GM23338 (cell line): Measurements from ENCODE around the gene MTHFD1. TPM values are rescaled to one million over a fixed set of nuclear protein-coding genes. Genes with fewer than 3 reads are reported as not detected.

ENCODE experiments used
- ATAC-seq: fragments of 200-7000 bp; cut with Tn5 transposase; 3 replicates; pipeline ENCODE4 v1.9.1; 2020
- DNase-seq: peaks from one replicate; pipeline ENCODE4 v3.0.0-alpha.2; 2015; ENCODE audit warnings: low spot score
- H2AFZ ChIP-seq: fragments of 200-600 bp; sonication (generic); 2 replicates; pipeline ENCODE4 v1.8.0; 2016; ENCODE audit warnings: antibody characterized with exemption, mild to moderate bottlenecking, moderate library complexity
- H3F3A ChIP-seq: fragments of 200-600 bp; sonication (generic); replicated peaks from 2 replicates; pipeline ENCODE4 v1.8.0; 2017; ENCODE audit warnings: antibody characterized with exemption, mixed run types, low read depth
- H3K27ac ChIP-seq: fragments of 200-600 bp; sonication (generic); 2 replicates; pipeline ENCODE4 v1.6.1; 2016; ENCODE audit warnings: low read depth
- H3K27me3 ChIP-seq: fragments of 200-600 bp; sonication (generic); 2 replicates; pipeline ENCODE4 v1.8.0; 2016; ENCODE audit warnings: mild to moderate bottlenecking, mixed run types, moderate library complexity; ENCODE audit not compliant: insufficient read depth
- H3K36me3 ChIP-seq: fragments of 200-600 bp; sonication (generic); 2 replicates; pipeline ENCODE4 v1.8.0; 2016; ENCODE audit warnings: mild to moderate bottlenecking; ENCODE audit not compliant: insufficient read depth
- H3K4me1 ChIP-seq: fragments of 200-600 bp; sonication (generic); 2 replicates; pipeline ENCODE4 v1.8.0; 2016; ENCODE audit warnings: mild to moderate bottlenecking, moderate library complexity; ENCODE audit not compliant: insufficient read depth
- H3K4me2 ChIP-seq: fragments of 200-600 bp; sonication (generic); 2 replicates; pipeline ENCODE4 v1.7.1; 2017; ENCODE audit warnings: mixed run types
- H3K4me3 ChIP-seq: fragments of 200-600 bp; sonication (generic); 2 replicates; pipeline ENCODE4 v1.6.1; 2016; ENCODE audit warnings: mixed run types
- H3K79me2 ChIP-seq: fragments of 200-600 bp; sonication (generic); replicated peaks from 2 replicates; pipeline ENCODE4 v1.8.0; 2017; ENCODE audit warnings: mild to moderate bottlenecking; ENCODE audit not compliant: insufficient read depth
- H3K9me2 ChIP-seq: fragments of 200-600 bp; sonication (generic); 2 replicates; pipeline ENCODE4 v1.8.0; 2017; ENCODE audit not compliant: insufficient read depth
- H4K20me1 ChIP-seq: fragments of 200-600 bp; sonication (generic); replicated peaks from 2 replicates; pipeline ENCODE4 v1.8.0; 2017; ENCODE audit warnings: mild to moderate bottlenecking; ENCODE audit not compliant: insufficient read depth
- H3K27ac Mint-ChIP-seq: 2 replicates; pipeline ENCODE4 v1.8.0; 2020; ENCODE audit warnings: inconsistent platforms, mild to moderate bottlenecking, moderate library complexity, mixed read lengths
- H3K27me3 Mint-ChIP-seq: 3 replicates; pipeline ENCODE4 v1.8.0; 2022; ENCODE audit warnings: low read depth, mild to moderate bottlenecking, moderate library complexity, mixed read lengths, inconsistent platforms; ENCODE audit not compliant: insufficient read depth, poor library complexity
- H3K36me3 Mint-ChIP-seq: 3 replicates; pipeline ENCODE4 v1.8.0; 2021; ENCODE audit warnings: low read depth, mild to moderate bottlenecking, inconsistent platforms, moderate library complexity, mixed read lengths
- H3K4me1 Mint-ChIP-seq: 3 replicates; pipeline ENCODE4 v1.8.0; 2020; ENCODE audit warnings: mild to moderate bottlenecking, inconsistent platforms, mixed read lengths
- H3K4me3 Mint-ChIP-seq: 3 replicates; pipeline ENCODE4 v1.8.0; 2021; ENCODE audit warnings: moderate library complexity, mild to moderate bottlenecking, inconsistent platforms, mixed read lengths
- H3K9me3 Mint-ChIP-seq: 3 replicates; pipeline ENCODE4 v1.8.0; 2020; ENCODE audit warnings: moderate library complexity, mild to moderate bottlenecking, inconsistent platforms, mixed read lengths
- CREB1 ChIP-seq: fragments of 250-450 bp; sonication (Bioruptor Pico); IDR thresholded peaks from 2 replicates; pipeline ENCODE4 v1.5.0; 2020; ENCODE audit warnings: low read depth, mild to moderate bottlenecking, moderate library complexity
- JUNB ChIP-seq: IDR thresholded peaks from one replicate; pipeline ENCODE4 v1.6.1; 2016; ENCODE audit warnings: antibody characterized with exemption; ENCODE audit not compliant: unreplicated experiment
- POLR2AphosphoS5 ChIP-seq: IDR thresholded peaks from 2 replicates; pipeline ENCODE4 v1.6.1; 2016; ENCODE audit warnings: antibody characterized with exemption, low read depth
- STAT1 ChIP-seq: IDR thresholded peaks from one replicate; pipeline ENCODE4 v1.6.1; 2016; ENCODE audit warnings: antibody characterized with exemption; ENCODE audit not compliant: unreplicated experiment
- polyA plus RNA-seq: library from polyadenylated mRNA; unstranded; fragments of >200 nt; fragmentation: Nextera tagmentation; extraction: Ambion mirVana; gene quantifications from 2 replicates; pipeline ENCODE4 v1.2.1, GENCODE V29; 2016
- total RNA-seq: library from RNA; depleted of rRNA; stranded (reverse); fragments of >200 nt; shearing (Covaris generic); gene quantifications from 2 replicates; pipeline ENCODE4 v1.2.3, GENCODE V29; 2014
- TF ChIP-seq, protein P1 (sequence below): fragments of 250-450 bp; sonication (Bioruptor Pico); IDR thresholded peaks from 2 replicates; pipeline ENCODE4 v1.5.0; 2020; ENCODE audit warnings: mild to moderate bottlenecking, moderate library complexity
- TF ChIP-seq, protein P2 (sequence below), 2 experiments: fragments of 200-600 bp in 1 of 2; sonication (generic) in 1 of 2; conservative IDR thresholded peaks; 2 replicates each; pipeline versions ENCODE4 v1.5.1 to v1.6.1; 2016 to 2017; ENCODE audit warnings: antibody characterized with exemption in 2 of 2, low read depth in 2 of 2, mild to moderate bottlenecking in 2 of 2, moderate library complexity in 1 of 2

The MTHFD1 gene
- total and polyA plus RNA-seq, 2 experiments from 2014 or later = 219 to 237 TPM

DNA sequence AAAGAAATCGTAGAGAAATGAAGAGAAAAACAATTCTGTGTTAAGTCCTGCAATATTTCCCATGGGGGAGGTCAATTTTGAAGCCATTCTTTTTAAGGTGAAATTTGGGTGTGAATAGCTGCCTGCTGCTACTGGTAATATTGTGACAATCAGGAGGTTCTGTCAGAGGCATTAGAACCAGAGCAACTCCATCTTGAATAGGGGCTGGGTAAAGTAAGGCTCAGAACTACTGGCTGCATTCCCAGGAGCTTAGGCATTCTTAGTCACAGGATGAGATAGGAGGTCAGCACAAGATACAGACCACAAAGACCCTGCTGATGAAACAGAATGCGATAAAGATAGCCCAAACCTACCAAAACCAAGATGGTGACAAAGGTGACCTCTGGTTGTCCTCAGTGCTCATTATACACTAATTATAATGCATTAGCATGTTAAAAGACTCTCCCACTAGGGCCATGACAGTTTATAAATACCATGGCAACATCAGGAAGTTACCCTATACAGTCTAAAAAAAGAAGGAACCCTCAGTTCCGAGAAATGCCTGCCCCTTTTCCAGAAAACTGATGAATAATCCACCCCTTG is 24.8 kb upstream of the MTHFD1 start (continued):
- TF ChIP-seq, protein P1, sequence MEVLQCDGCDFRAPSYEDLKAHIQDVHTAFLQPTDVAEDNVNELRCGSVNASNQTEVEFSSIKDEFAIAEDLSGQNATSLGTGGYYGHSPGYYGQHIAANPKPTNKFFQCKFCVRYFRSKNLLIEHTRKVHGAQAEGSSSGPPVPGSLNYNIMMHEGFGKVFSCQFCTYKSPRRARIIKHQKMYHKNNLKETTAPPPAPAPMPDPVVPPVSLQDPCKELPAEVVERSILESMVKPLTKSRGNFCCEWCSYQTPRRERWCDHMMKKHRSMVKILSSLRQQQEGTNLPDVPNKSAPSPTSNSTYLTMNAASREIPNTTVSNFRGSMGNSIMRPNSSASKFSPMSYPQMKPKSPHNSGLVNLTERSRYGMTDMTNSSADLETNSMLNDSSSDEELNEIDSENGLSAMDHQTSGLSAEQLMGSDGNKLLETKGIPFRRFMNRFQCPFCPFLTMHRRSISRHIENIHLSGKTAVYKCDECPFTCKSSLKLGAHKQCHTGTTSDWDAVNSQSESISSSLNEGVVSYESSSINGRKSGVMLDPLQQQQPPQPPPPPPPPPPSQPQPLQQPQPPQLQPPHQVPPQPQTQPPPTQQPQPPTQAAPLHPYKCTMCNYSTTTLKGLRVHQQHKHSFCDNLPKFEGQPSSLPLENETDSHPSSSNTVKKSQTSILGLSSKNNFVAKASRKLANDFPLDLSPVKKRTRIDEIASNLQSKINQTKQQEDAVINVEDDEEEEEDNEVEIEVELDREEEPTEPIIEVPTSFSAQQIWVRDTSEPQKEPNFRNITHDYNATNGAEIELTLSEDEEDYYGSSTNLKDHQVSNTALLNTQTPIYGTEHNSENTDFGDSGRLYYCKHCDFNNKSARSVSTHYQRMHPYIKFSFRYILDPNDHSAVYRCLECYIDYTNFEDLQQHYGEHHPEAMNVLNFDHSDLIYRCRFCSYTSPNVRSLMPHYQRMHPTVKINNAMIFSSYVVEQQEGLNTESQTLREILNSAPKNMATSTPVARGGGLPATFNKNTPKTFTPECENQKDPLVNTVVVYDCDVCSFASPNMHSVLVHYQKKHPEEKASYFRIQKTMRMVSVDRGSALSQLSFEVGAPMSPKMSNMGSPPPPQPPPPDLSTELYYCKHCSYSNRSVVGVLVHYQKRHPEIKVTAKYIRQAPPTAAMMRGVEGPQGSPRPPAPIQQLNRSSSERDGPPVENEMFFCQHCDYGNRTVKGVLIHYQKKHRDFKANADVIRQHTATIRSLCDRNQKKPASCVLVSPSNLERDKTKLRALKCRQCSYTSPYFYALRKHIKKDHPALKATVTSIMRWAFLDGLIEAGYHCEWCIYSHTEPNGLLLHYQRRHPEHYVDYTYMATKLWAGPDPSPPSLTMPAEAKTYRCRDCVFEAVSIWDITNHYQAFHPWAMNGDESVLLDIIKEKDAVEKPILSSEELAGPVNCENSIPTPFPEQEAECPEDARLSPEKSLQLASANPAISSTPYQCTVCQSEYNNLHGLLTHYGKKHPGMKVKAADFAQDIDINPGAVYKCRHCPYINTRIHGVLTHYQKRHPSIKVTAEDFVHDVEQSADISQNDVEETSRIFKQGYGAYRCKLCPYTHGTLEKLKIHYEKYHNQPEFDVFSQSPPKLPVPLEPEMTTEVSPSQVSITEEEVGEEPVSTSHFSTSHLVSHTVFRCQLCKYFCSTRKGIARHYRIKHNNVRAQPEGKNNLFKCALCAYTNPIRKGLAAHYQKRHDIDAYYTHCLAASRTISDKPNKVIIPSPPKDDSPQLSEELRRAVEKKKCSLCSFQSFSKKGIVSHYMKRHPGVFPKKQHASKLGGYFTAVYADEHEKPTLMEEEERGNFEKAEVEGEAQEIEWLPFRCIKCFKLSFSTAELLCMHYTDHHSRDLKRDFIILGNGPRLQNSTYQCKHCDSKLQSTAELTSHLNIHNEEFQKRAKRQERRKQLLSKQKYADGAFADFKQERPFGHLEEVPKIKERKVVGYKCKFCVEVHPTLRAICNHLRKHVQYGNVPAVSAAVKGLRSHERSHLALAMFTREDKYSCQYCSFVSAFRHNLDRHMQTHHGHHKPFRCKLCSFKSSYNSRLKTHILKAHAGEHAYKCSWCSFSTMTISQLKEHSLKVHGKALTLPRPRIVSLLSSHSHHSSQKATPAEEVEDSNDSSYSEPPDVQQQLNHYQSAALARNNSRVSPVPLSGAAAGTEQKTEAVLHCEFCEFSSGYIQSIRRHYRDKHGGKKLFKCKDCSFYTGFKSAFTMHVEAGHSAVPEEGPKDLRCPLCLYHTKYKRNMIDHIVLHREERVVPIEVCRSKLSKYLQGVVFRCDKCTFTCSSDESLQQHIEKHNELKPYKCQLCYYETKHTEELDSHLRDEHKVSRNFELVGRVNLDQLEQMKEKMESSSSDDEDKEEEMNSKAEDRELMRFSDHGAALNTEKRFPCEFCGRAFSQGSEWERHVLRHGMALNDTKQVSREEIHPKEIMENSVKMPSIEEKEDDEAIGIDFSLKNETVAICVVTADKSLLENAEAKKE = no peak
- no peak for TF ChIP-seq JUNB
- no peak for TF ChIP-seq CREB1 (CRISPR knock-in tag)
- TF ChIP-seq, protein P2, sequence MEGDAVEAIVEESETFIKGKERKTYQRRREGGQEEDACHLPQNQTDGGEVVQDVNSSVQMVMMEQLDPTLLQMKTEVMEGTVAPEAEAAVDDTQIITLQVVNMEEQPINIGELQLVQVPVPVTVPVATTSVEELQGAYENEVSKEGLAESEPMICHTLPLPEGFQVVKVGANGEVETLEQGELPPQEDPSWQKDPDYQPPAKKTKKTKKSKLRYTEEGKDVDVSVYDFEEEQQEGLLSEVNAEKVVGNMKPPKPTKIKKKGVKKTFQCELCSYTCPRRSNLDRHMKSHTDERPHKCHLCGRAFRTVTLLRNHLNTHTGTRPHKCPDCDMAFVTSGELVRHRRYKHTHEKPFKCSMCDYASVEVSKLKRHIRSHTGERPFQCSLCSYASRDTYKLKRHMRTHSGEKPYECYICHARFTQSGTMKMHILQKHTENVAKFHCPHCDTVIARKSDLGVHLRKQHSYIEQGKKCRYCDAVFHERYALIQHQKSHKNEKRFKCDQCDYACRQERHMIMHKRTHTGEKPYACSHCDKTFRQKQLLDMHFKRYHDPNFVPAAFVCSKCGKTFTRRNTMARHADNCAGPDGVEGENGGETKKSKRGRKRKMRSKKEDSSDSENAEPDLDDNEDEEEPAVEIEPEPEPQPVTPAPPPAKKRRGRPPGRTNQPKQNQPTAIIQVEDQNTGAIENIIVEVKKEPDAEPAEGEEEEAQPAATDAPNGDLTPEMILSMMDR (conservative IDR thresholded peaks at IDR 0.05; ENCODE audit: low read depth in 2 of 2) = no peak
- TF ChIP-seq POLR2AphosphoS5 = no peak

DNA sequence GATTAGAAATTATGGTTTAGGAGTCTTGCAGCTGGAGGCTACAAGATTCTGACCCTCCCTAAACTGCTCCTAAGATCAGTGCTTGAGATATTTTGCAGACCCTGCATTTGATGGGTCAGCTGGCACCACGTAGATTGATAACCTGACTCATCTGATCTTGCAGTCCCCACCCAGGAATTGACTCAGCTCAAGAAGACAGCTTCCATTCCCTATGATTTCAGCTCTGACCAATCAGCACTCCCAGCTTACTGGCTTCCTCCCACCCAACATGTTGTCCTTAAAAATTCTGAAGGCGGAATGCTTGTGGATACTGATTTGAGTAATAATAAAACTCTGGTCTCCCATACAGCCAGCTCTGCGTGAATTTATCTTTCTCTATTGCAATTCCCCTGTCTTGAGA is 23.2 kb upstream of the MTHFD1 start:
- peaks cover 5% of the 10 kb centered on the region; the same call in 2 of the 3 replicates for H3K4me1 Mint-ChIP-seq
- TF ChIP-seq STAT1 (no peak), CREB1 (CRISPR knock-in tag) (no peak), POLR2AphosphoS5 (no peak)
- TF ChIP-seq, protein P1 = no peak

More for the DNA sequence above, 23.2 kb upstream of the MTHFD1 start:
- Mint-ChIP-seq H3K4me3 (no peak overlapping the region), H3K36me3 (no peaks in the 10 kb centered on the region; the same call in 2 of the 3 replicates), H3K27ac (no peak overlapping the region), H3K27me3 (peaks cover 5% of the 10 kb centered on the region), H3K9me3 (no peaks in the 10 kb centered on the region)
- DNase-seq = no peak
- H3K9me2 ChIP-seq = peaks cover 10% of the 10 kb centered on the region; the same call in 1 of the 2 replicates
- H3K4me1 ChIP-seq = peaks cover 8% of the 10 kb centered on the region; the same call in 1 of the 2 replicates
- ATAC-seq = no peak
- H3K36me3 ChIP-seq = no peaks in the 10 kb centered on the region
- no peak overlapping the region for H3K4me2 ChIP-seq
- no peaks in the 10 kb centered on the region for H3F3A ChIP-seq
- no peak overlapping the region for H2AFZ ChIP-seq
- H4K20me1 ChIP-seq = no peaks in the 10 kb centered on the region
- H3K27ac ChIP-seq = no peak overlapping the region
- H3K27me3 ChIP-seq = no peaks in the 10 kb centered on the region
- H3K4me3 ChIP-seq = no peak overlapping the region
- H3K79me2 ChIP-seq = no peaks in the 10 kb centered on the region
